Glutamatergic neuron (in vitro differentiated cells): ENCODE measurements around the gene MORC1. TPM values are rescaled to one million over a fixed set of nuclear protein-coding genes. Genes with fewer than 3 reads are reported as not detected.

Experiments
- DNase-seq: peaks from one replicate; pipeline ENCODE4 v3.0.0; 2022
- H3K27ac Mint-ChIP-seq: one replicate; pipeline ENCODE4 v1.8.0; 2020; ENCODE audit warnings: mild to moderate bottlenecking, mixed read lengths, inconsistent platforms; ENCODE audit not compliant: unreplicated experiment
- H3K27me3 Mint-ChIP-seq: one replicate; pipeline ENCODE4 v1.8.0; 2020; ENCODE audit warnings: mild to moderate bottlenecking, moderate library complexity, mixed read lengths, inconsistent platforms; ENCODE audit not compliant: unreplicated experiment
- H3K36me3 Mint-ChIP-seq: one replicate; pipeline ENCODE4 v1.8.0; 2020; ENCODE audit warnings: mild to moderate bottlenecking, mixed read lengths, inconsistent platforms; ENCODE audit not compliant: unreplicated experiment
- H3K4me1 Mint-ChIP-seq: one replicate; pipeline ENCODE4 v1.8.0; 2020; ENCODE audit warnings: mild to moderate bottlenecking, low read depth, mixed read lengths, inconsistent platforms; ENCODE audit not compliant: unreplicated experiment
- H3K4me3 Mint-ChIP-seq: one replicate; pipeline ENCODE4 v1.8.0; 2020; ENCODE audit warnings: mild to moderate bottlenecking, mixed read lengths, inconsistent platforms; ENCODE audit not compliant: unreplicated experiment
- H3K9me3 Mint-ChIP-seq: one replicate; pipeline ENCODE4 v1.8.0; 2020; ENCODE audit warnings: mild to moderate bottlenecking, moderate library complexity, mixed read lengths, inconsistent platforms; ENCODE audit not compliant: unreplicated experiment
- total RNA-seq: library from RNA; stranded (reverse); fragmentation: NEBNext Ultra II Directional; extraction: Animal tissue kit (Norgen Biotek cat#: 25700); gene quantifications from one replicate; pipeline ENCODE4 v1.2.1, GENCODE V29; 2021; ENCODE audit not compliant: unreplicated experiment
- TF ChIP-seq, protein P1 (sequence below): fragments of 200-600 bp; sonication (generic); IDR thresholded peaks from one replicate; pipeline ENCODE4 v1.5.0; 2021; ENCODE audit not compliant: partially characterized antibody, unreplicated experiment

Gene MORC1
- total RNA-seq, 1 donor from 2014 or later: not detected

DNA sequence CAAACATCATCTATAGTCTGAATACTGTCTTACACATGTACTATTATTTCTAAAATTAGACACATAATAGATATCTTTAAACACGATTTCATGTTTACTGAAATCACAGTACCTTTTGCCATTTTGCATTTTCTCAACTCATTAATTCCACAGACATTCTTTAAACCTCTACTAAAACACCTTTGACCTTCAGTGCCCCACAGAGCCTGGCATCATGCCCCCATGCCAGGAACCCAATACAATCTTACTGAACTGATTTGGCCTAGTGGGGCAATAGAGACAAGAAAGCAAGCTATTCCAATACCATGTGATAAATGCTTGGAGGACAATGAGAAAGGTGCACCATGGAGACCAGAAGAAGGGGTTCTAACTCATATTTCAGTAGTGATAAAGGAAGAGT, 144.9 kb downstream of the MORC1 start:
- DNase-seq: no peak
- TF ChIP-seq, protein P1, sequence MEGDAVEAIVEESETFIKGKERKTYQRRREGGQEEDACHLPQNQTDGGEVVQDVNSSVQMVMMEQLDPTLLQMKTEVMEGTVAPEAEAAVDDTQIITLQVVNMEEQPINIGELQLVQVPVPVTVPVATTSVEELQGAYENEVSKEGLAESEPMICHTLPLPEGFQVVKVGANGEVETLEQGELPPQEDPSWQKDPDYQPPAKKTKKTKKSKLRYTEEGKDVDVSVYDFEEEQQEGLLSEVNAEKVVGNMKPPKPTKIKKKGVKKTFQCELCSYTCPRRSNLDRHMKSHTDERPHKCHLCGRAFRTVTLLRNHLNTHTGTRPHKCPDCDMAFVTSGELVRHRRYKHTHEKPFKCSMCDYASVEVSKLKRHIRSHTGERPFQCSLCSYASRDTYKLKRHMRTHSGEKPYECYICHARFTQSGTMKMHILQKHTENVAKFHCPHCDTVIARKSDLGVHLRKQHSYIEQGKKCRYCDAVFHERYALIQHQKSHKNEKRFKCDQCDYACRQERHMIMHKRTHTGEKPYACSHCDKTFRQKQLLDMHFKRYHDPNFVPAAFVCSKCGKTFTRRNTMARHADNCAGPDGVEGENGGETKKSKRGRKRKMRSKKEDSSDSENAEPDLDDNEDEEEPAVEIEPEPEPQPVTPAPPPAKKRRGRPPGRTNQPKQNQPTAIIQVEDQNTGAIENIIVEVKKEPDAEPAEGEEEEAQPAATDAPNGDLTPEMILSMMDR: no peak
- Mint-ChIP-seq H3K36me3 (no peaks in the 10 kb centered on the region), H3K4me3 (no peak overlapping the region), H3K9me3 (no peaks in the 10 kb centered on the region), H3K4me1 (no peaks in the 10 kb centered on the region), H3K27me3 (no peaks in the 10 kb centered on the region), H3K27ac (no peak overlapping the region)

DNA sequence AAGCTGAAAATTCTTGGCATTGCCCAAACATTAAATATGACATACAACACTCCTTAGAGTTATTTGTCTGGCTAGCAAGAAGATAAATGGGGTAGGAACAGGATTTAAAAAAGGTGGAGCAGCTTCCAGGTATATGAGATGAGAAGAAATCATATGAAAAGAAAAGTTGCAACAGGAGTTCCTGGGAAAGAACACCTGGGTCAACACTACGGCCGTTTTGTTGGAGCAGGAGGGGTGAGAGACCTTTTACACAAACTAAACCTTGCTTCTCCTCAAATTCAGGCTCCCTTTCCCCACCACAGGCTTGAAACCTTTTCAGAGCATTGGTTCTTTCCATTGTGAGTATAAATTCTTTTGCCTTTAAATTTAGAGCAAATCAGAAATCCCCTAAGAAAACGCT, 145.5 kb downstream of the MORC1 start:
- no peaks in the 10 kb centered on the region for H3K36me3 Mint-ChIP-seq
- no peaks in the 10 kb centered on the region for H3K27me3 Mint-ChIP-seq
- no peak overlapping the region for H3K4me3 Mint-ChIP-seq
- TF ChIP-seq, protein P1: no peak
- no peaks in the 10 kb centered on the region for H3K9me3 Mint-ChIP-seq
- DNase-seq: no peak
- H3K4me1 Mint-ChIP-seq: no peaks in the 10 kb centered on the region
- no peak overlapping the region for H3K27ac Mint-ChIP-seq

DNA sequence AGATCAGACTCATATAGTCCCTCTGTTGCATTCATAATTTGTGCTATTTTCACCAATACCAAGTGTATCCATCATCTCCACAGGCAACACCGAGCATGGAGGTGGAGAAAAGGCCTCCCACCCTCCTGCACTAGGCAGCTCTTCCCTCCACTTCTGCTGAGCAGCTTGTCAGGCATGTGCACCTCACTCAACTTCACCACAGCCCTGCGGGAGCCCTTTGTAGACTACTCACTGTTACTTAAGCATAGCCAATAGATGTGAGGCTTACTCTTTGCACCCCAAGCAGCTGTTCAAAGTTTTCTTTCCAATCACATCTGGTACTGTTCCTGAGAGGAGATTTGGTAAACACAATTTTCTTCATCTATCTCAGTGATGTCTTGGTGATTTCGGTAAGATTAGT, 147.4 kb downstream of the MORC1 start:
- TF ChIP-seq, protein P1: no peak

DNA sequence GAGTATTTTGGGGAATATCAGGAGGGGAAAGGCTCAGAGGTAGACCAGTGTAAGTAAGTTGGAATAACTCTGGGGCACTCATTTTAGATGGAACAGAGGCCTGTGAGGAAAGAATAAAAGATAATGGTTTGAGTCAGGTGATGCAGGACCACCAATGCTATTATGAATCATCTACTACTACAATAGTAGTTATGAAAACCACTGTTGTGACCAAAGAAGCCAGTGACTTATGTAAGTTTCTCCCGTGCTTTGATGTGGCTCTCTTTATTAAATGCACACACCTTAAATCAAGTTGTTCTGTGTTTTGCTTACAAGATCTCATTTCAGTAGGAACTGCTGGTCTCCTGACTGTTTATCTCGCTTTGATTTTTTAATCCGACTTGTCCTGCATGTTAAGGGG, 151.2 kb downstream of the MORC1 start:
- no peak for DNase-seq
- H3K4me1 Mint-ChIP-seq: no peaks in the 10 kb centered on the region
- H3K9me3 Mint-ChIP-seq: no peaks in the 10 kb centered on the region
- H3K27ac Mint-ChIP-seq: no peak overlapping the region
- TF ChIP-seq, protein P1: no peak
- H3K27me3 Mint-ChIP-seq: no peaks in the 10 kb centered on the region
- H3K4me3 Mint-ChIP-seq: no peak overlapping the region
- H3K36me3 Mint-ChIP-seq: no peaks in the 10 kb centered on the region

More for the DNA sequence above, 147.4 kb downstream of the MORC1 start:
- Mint-ChIP-seq H3K36me3 (no peaks in the 10 kb centered on the region), H3K27me3 (no peaks in the 10 kb centered on the region), H3K4me3 (no peak overlapping the region), H3K4me1 (no peaks in the 10 kb centered on the region), H3K9me3 (no peaks in the 10 kb centered on the region), H3K27ac (no peak overlapping the region)
- no peak for DNase-seq

DNA sequence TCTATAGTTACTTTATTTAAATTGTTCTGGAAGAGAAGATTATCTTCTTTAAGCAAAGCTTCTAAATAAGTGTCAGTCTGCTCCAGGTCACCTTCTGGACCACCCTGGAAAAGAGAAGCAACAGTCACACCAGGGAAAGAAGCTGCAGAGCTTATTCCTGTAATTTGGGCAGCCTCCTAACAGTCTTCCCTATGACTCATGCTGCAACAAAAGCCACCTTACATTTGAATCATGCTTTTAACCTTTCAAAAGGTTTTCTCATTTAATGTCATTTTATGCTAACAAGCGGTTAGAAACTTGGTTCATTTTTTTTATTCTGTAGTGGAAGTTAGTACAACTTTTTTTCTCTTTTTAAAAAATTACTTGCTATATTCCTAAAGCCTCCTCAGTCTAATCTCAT, 158.9 kb downstream of the MORC1 start:
- Mint-ChIP-seq H3K27me3 (no peaks in the 10 kb centered on the region), H3K27ac (no peak overlapping the region), H3K36me3 (no peaks in the 10 kb centered on the region), H3K9me3 (no peaks in the 10 kb centered on the region), H3K4me3 (no peak overlapping the region), H3K4me1 (no peaks in the 10 kb centered on the region)
- no peak for DNase-seq
- TF ChIP-seq, protein P1: no peak
